HL-60 (cell line): ENCODE measurements around the gene CCNK.

Source experiments
- DNase-seq, 2 experiments: peaks; one replicate each; pipeline ENCODE4 v3.0.0-alpha.2; 2010 to 2020; ENCODE audit warnings: low read depth in 1 of 2, low spot score in 1 of 2
- H3K27ac ChIP-seq: fragments of 250-450 bp; sonication (Bioruptor Pico); replicated peaks from 2 replicates; pipeline ENCODE4 v1.5.1; 2020; ENCODE audit warnings: mild to moderate bottlenecking, moderate library complexity
- H3K27me3 ChIP-seq: fragments of 250-450 bp; sonication (Bioruptor Pico); 2 replicates; pipeline ENCODE4 v1.5.1; 2021; ENCODE audit warnings: mild to moderate bottlenecking, moderate library complexity; ENCODE audit not compliant: insufficient read depth, poor library complexity, severe bottlenecking
- H3K4me3 ChIP-seq: replicated peaks from 2 replicates; pipeline ENCODE4 v1.5.1; 2011; ENCODE audit warnings: mild to moderate bottlenecking, control low read depth, low read length; ENCODE audit not compliant: insufficient read depth
- GABPA ChIP-seq: IDR thresholded peaks from 2 replicates; pipeline ENCODE4 v1.6.1; 2012; ENCODE audit warnings: low read depth
- POLR2AphosphoS5 ChIP-seq: IDR thresholded peaks from 2 replicates; pipeline ENCODE4 v1.6.1; 2012; ENCODE audit warnings: low read depth
- SPI1 ChIP-seq: IDR thresholded peaks from 2 replicates; pipeline ENCODE4 v1.6.1; 2012; ENCODE audit warnings: low read depth, mild to moderate bottlenecking, borderline replicate concordance
- TF ChIP-seq, protein P1 (sequence below): IDR thresholded peaks from one replicate; pipeline ENCODE4 v1.5.1; 2011; ENCODE audit warnings: low read length, control low read depth, inconsistent platforms; ENCODE audit not compliant: insufficient read depth
- TF ChIP-seq, protein P2 (sequence below): IDR thresholded peaks from 2 replicates; pipeline ENCODE4 v1.6.1; 2012; ENCODE audit warnings: low read depth; ENCODE audit not compliant: insufficient replicate concordance

Gene CCNK

DNA sequence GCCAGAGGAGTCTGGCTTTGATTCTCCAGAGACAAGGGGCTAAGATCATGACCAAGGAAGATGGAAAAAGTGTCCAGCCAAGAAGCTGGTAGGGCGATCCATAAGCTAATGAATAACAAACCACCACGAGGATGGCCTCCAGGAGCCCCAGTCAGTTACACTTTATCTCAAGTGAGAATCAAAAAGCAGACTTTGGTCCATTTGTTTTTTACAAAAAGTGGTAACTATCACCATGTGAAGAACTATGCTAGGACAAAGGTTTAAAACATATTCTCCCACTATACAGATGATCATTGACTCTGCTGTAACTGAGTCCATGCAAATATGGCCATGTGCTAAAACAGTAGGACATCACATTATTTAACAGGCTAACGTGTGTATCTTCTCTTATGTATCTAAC, 14.5 kb upstream of the CCNK start:
- TF ChIP-seq SPI1, result no peak
- TF ChIP-seq, protein P1, sequence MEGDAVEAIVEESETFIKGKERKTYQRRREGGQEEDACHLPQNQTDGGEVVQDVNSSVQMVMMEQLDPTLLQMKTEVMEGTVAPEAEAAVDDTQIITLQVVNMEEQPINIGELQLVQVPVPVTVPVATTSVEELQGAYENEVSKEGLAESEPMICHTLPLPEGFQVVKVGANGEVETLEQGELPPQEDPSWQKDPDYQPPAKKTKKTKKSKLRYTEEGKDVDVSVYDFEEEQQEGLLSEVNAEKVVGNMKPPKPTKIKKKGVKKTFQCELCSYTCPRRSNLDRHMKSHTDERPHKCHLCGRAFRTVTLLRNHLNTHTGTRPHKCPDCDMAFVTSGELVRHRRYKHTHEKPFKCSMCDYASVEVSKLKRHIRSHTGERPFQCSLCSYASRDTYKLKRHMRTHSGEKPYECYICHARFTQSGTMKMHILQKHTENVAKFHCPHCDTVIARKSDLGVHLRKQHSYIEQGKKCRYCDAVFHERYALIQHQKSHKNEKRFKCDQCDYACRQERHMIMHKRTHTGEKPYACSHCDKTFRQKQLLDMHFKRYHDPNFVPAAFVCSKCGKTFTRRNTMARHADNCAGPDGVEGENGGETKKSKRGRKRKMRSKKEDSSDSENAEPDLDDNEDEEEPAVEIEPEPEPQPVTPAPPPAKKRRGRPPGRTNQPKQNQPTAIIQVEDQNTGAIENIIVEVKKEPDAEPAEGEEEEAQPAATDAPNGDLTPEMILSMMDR, result no peak
- no peak for TF ChIP-seq POLR2AphosphoS5
- TF ChIP-seq GABPA, result no peak
- TF ChIP-seq, protein P2, sequence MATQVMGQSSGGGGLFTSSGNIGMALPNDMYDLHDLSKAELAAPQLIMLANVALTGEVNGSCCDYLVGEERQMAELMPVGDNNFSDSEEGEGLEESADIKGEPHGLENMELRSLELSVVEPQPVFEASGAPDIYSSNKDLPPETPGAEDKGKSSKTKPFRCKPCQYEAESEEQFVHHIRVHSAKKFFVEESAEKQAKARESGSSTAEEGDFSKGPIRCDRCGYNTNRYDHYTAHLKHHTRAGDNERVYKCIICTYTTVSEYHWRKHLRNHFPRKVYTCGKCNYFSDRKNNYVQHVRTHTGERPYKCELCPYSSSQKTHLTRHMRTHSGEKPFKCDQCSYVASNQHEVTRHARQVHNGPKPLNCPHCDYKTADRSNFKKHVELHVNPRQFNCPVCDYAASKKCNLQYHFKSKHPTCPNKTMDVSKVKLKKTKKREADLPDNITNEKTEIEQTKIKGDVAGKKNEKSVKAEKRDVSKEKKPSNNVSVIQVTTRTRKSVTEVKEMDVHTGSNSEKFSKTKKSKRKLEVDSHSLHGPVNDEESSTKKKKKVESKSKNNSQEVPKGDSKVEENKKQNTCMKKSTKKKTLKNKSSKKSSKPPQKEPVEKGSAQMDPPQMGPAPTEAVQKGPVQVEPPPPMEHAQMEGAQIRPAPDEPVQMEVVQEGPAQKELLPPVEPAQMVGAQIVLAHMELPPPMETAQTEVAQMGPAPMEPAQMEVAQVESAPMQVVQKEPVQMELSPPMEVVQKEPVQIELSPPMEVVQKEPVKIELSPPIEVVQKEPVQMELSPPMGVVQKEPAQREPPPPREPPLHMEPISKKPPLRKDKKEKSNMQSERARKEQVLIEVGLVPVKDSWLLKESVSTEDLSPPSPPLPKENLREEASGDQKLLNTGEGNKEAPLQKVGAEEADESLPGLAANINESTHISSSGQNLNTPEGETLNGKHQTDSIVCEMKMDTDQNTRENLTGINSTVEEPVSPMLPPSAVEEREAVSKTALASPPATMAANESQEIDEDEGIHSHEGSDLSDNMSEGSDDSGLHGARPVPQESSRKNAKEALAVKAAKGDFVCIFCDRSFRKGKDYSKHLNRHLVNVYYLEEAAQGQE, result no peak
- no peak for DNase-seq
- Histone ChIP-seq H3K4me3 (no peak overlapping the region), H3K27me3 (no peaks in the 10 kb centered on the region), H3K27ac (no peak overlapping the region)

DNA sequence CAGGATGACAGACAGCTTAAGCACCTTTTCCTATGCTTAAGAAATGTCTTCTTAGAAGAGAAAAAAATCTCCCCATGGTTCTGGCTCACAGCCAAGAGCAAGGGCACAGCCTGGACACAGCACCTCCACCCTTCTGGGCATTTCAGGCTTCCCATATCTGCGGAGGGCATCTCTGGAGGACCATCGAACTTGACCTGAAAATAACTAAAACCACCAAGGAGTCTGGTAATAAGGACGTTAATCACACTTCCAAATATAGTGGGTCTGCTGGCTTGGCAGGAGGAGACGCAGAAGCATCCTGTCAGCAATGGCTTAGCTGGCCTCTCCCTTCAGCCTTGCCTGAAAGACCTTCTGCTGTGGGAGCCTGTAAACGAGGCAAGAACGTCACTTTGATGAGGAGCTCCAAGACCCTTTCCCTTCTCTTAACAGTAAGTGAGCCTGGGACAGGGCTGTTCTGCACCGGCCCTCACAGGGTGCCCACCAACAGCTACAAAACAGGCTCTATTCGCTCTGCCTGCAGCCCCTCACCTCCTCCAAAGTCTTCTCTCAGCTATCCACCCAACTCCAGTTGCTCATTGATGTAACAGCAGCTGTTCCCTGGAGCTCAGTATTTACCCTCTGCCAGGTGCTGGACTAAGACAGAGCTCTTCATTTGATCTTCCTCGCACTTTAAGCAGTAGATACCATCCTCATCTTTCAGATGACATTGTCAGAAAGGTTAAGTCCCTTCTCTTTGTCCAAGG, 13.7 kb upstream of the CCNK start:
- TF ChIP-seq SPI1 (no peak), POLR2AphosphoS5 (no peak)
- TF ChIP-seq, protein P2, result no peak
- TF ChIP-seq, protein P1, result no peak
- H3K27ac ChIP-seq, result no peak overlapping the region
- DNase-seq, result no peak
- H3K4me3 ChIP-seq, result no peak overlapping the region
- no peaks in the 10 kb centered on the region for H3K27me3 ChIP-seq

DNA sequence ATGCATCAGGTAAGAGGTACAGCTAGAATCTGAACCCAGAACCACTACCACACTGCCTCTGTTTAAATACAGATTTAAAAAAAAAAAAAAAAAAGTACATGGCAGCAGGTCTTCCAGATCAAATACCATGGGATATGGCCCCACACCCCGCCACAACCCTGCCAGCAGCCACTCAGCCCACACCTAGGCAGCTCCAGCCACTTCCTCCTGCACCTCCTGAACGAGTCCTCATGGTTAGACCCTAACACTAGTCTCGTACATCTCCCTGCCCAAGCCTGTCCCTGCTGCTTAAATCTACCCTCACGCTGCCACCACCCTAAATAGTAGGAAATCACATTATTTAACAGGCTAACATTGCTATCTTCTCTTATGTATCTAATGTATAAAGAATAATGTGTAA, 13.1 kb upstream of the CCNK start:
- Histone ChIP-seq H3K27me3 (no peaks in the 10 kb centered on the region), H3K27ac (no peak overlapping the region), H3K4me3 (no peak overlapping the region)
- no peak for TF ChIP-seq GABPA
- TF ChIP-seq SPI1, result no peak
- TF ChIP-seq, protein P1, result no peak
- TF ChIP-seq, protein P2, result no peak
- no peak for TF ChIP-seq POLR2AphosphoS5
- DNase-seq, result no peak
